H9 (cell line): ENCODE results near the gene DMRT3. TPM values are rescaled to one million over a fixed set of nuclear protein-coding genes. Genes with fewer than 3 reads are reported as not detected.

Experiments
- DNase-seq: peaks from one replicate; pipeline ENCODE4 v3.0.0-alpha.2; 2017
- H2AFZ ChIP-seq: one replicate; pipeline ENCODE4 v1.6.1; 2013; ENCODE audit warnings: mild to moderate bottlenecking, low read length, control low read depth, moderate library complexity
- H2AK5ac ChIP-seq: 2 replicates; pipeline ENCODE4 v1.6.1; 2013; ENCODE audit warnings: low read length, control low read depth, mixed read lengths; ENCODE audit not compliant: insufficient read length
- H2BK120ac ChIP-seq: one replicate; pipeline ENCODE4 v1.6.1; 2013; ENCODE audit warnings: low read depth, mild to moderate bottlenecking, low read length, control low read depth, inconsistent platforms; ENCODE audit not compliant: poor library complexity, severe bottlenecking
- H2BK12ac ChIP-seq: 2 replicates; pipeline ENCODE4 v1.6.1; 2013; ENCODE audit warnings: low read length, control low read depth, mixed read lengths, low read depth; ENCODE audit not compliant: insufficient read length
- H2BK15ac ChIP-seq: 2 replicates; pipeline ENCODE4 v1.6.1; 2013; ENCODE audit warnings: low read depth, low read length, control low read depth
- H2BK20ac ChIP-seq: one replicate; pipeline ENCODE4 v1.6.1; 2013; ENCODE audit warnings: low read depth, mild to moderate bottlenecking, low read length, control low read depth, inconsistent platforms; ENCODE audit not compliant: poor library complexity, severe bottlenecking
- H2BK5ac ChIP-seq: 2 replicates; pipeline ENCODE4 v1.6.1; 2013; ENCODE audit warnings: low read length, control low read depth, mixed read lengths; ENCODE audit not compliant: insufficient read length
- H3K14ac ChIP-seq: 2 replicates; pipeline ENCODE4 v1.6.1; 2013; ENCODE audit warnings: low read length, control low read depth; ENCODE audit not compliant: insufficient read depth
- H3K18ac ChIP-seq: 2 replicates; pipeline ENCODE4 v1.6.1; 2013; ENCODE audit warnings: low read depth, mild to moderate bottlenecking, mixed read lengths, low read length, control low read depth; ENCODE audit not compliant: insufficient read length
- H3K23ac ChIP-seq: 2 replicates; pipeline ENCODE4 v1.6.1; 2013; ENCODE audit warnings: low read length, control low read depth, mixed read lengths, low read depth; ENCODE audit not compliant: insufficient read length
- H3K23me2 ChIP-seq: 2 replicates; pipeline ENCODE4 v1.6.1; 2013; ENCODE audit warnings: low read depth, mild to moderate bottlenecking, mixed read lengths, low read length, control low read depth; ENCODE audit not compliant: insufficient read length, poor library complexity, severe bottlenecking
- H3K27ac ChIP-seq: 2 replicates; pipeline ENCODE4 v1.5.1; 2013; ENCODE audit warnings: low read length, control low read depth, mixed read lengths, low read depth; ENCODE audit not compliant: insufficient read length
- H3K27me3 ChIP-seq: 2 replicates; pipeline ENCODE4 v1.6.1; 2013; ENCODE audit warnings: low read length, control low read depth, inconsistent platforms; ENCODE audit not compliant: insufficient read depth
- H3K4ac ChIP-seq: 2 replicates; pipeline ENCODE4 v1.6.1; 2013; ENCODE audit warnings: low read depth, mild to moderate bottlenecking, control low read depth, inconsistent platforms, low read length, moderate library complexity
- H3K4me1 ChIP-seq: 2 replicates; pipeline ENCODE4 v1.6.1; 2013; ENCODE audit warnings: low read length, control low read depth, inconsistent platforms; ENCODE audit not compliant: insufficient read depth
- H3K4me2 ChIP-seq: 2 replicates; pipeline ENCODE4 v1.6.1; 2013; ENCODE audit warnings: low read length, control low read depth, mixed read lengths; ENCODE audit not compliant: insufficient read length, insufficient read depth
- H3K56ac ChIP-seq: 2 replicates; pipeline ENCODE4 v1.6.1; 2013; ENCODE audit warnings: low read depth, mild to moderate bottlenecking, mixed read lengths, low read length, control low read depth; ENCODE audit not compliant: insufficient read length
- H3K79me1 ChIP-seq: 2 replicates; pipeline ENCODE4 v1.6.1; 2013; ENCODE audit warnings: low read depth, mild to moderate bottlenecking, moderate library complexity, low read length, control low read depth, inconsistent platforms; ENCODE audit not compliant: insufficient read depth, poor library complexity, severe bottlenecking
- H3K79me2 ChIP-seq: 2 replicates; pipeline ENCODE4 v1.6.1; 2013; ENCODE audit warnings: low read length, control low read depth, inconsistent platforms; ENCODE audit not compliant: insufficient read depth
- H3K9ac ChIP-seq: 2 replicates; pipeline ENCODE4 v1.6.1; 2013; ENCODE audit warnings: low read length, control low read depth, mixed read lengths; ENCODE audit not compliant: insufficient read length; ENCODE audit errors: extremely low read depth
- H3K9me3 ChIP-seq: one replicate; pipeline ENCODE4 v1.6.1; 2013; ENCODE audit warnings: low read depth, low read length, inconsistent platforms; ENCODE audit not compliant: control insufficient read depth
- H3T11ph ChIP-seq: one replicate; pipeline ENCODE4 v1.6.1; 2013; ENCODE audit warnings: mild to moderate bottlenecking, low read length, control low read depth, inconsistent platforms
- H4K20me1 ChIP-seq: one replicate; pipeline ENCODE4 v1.6.1; 2013; ENCODE audit not compliant: control insufficient read depth, insufficient read length, insufficient read depth
- H4K5ac ChIP-seq: 2 replicates; pipeline ENCODE4 v1.6.1; 2013; ENCODE audit warnings: low read depth, mild to moderate bottlenecking, mixed read lengths, low read length, control low read depth; ENCODE audit not compliant: insufficient read length
- H4K8ac ChIP-seq: replicated peaks from 2 replicates; pipeline ENCODE4 v1.6.1; 2013; ENCODE audit warnings: low read length, control low read depth, mixed read lengths, low read depth; ENCODE audit not compliant: insufficient read length
- H4K91ac ChIP-seq: 2 replicates; pipeline ENCODE4 v1.6.1; 2013; ENCODE audit warnings: low read depth, mild to moderate bottlenecking, moderate library complexity, mixed read lengths, low read length, control low read depth; ENCODE audit not compliant: insufficient read length
- H3K27ac Mint-ChIP-seq, 3 experiments: 2 replicates in 2 of 3; 3 replicates in 1 of 3; pipeline ENCODE4 v1.8.0; 2020 to 2021; ENCODE audit warnings: mixed read lengths in 3 of 3, mild to moderate bottlenecking in 1 of 3, moderate library complexity in 1 of 3
- H3K27me3 Mint-ChIP-seq: 2 replicates; pipeline ENCODE4 v1.8.0; 2021; ENCODE audit warnings: low read depth, mild to moderate bottlenecking, moderate library complexity, mixed read lengths
- H3K36me3 Mint-ChIP-seq, 3 experiments: 2 replicates in 2 of 3; 3 replicates in 1 of 3; pipeline ENCODE4 v1.8.0; 2020 to 2021; ENCODE audit warnings: low read depth in 3 of 3, mixed read lengths in 3 of 3; ENCODE audit not compliant: insufficient read depth in 1 of 3
- H3K4me1 Mint-ChIP-seq, 2 experiments: 2 replicates each; pipeline ENCODE4 v1.8.0; 2020; ENCODE audit warnings: mixed read lengths in 2 of 2
- H3K4me3 Mint-ChIP-seq, 2 experiments: 2 replicates in 1 of 2; 3 replicates in 1 of 2; pipeline ENCODE4 v1.8.0; 2020 to 2021; ENCODE audit warnings: mild to moderate bottlenecking in 2 of 2, mixed read lengths in 2 of 2, moderate library complexity in 1 of 2
- H3K9me3 Mint-ChIP-seq, 2 experiments: 2 replicates in 1 of 2; 3 replicates in 1 of 2; pipeline ENCODE4 v1.8.0; 2020; ENCODE audit warnings: mild to moderate bottlenecking in 2 of 2, mixed read lengths in 2 of 2, moderate library complexity in 1 of 2
- CTCF ChIP-seq: fragments of 200-600 bp; sonication (generic); conservative IDR thresholded peaks from 3 replicates; pipeline ENCODE4 v1.8.0; 2021; ENCODE audit warnings: antibody characterized with exemption, mild to moderate bottlenecking
- WGBS: extraction: QIAGEN DNeasy Blood & Tissue Kit; methylation state at CpG from one replicate; pipeline ENCODE4 v1.1.7; 2013; ENCODE audit warnings: missing lambda C conversion rate, low lambda C conversion rate, mixed read lengths; ENCODE audit not compliant: insufficient read length; ENCODE audit errors: extremely low coverage; 5-methylcytosine and 5-hydroxymethylcytosine counted together
- total RNA-seq: library from RNA; stranded (reverse); gene quantifications from 2 replicates; pipeline ENCODE4 v1.2.1, GENCODE V29; 2021

DMRT3 gene
- total RNA-seq, 1 experiment from 2014 or later: not detected

GRCh38 chr9:979983-980382, 3.5 kb downstream of the DMRT3 start:
- Histone ChIP-seq H3K23ac (no peak overlapping the region), H3K9ac (no peak overlapping the region), H3K79me2 (no peaks in the 10 kb centered on the region), H2BK20ac (no peak overlapping the region), H3K56ac (no peak overlapping the region), H3K27me3 (peaks cover 66% of the 10 kb centered on the region), H2BK15ac (no peak overlapping the region), H3K9me3 (no peaks in the 10 kb centered on the region), H2BK12ac (no peak overlapping the region), H3T11ph (no peak overlapping the region), H3K4ac (no peak overlapping the region), H3K14ac (no peak overlapping the region), H4K91ac (no peak overlapping the region), H4K8ac (no peak overlapping the region), H3K27ac (no peak overlapping the region), H2BK5ac (no peak overlapping the region), H3K4me2 (no peak overlapping the region), H2AK5ac (no peak overlapping the region), H2AFZ (no peak overlapping the region), H4K20me1 (peaks cover 3% of the 10 kb centered on the region), H2BK120ac (no peak overlapping the region), H3K79me1 (no peaks in the 10 kb centered on the region), H3K18ac (no peak overlapping the region), H4K5ac (no peak overlapping the region), H3K23me2 (peaks cover 8% of the 10 kb centered on the region), H3K4me1 (no peaks in the 10 kb centered on the region)
- no peaks in the 10 kb centered on the region; a peak in 3 of 5 replicates for H3K9me3 Mint-ChIP-seq
- H3K4me1 Mint-ChIP-seq: peaks cover 17 to 26% of the 10 kb centered on the region in 2 experiments
- H3K27me3 Mint-ChIP-seq: peaks cover 96% of the 10 kb centered on the region
- no CpG with 5 or more reads among the region's 2 CpGs for WGBS
- H3K27ac Mint-ChIP-seq: no peak overlapping the region
- no peak overlapping the region for H3K4me3 Mint-ChIP-seq
- TF ChIP-seq CTCF: no peak
- H3K36me3 Mint-ChIP-seq: no peaks in the 10 kb centered on the region
- DNase-seq: no peak
